Gastrocnemius medialis (tissue), 4 donors: Measurements from ENCODE around the gene RSU1. TPM values are rescaled to one million over a fixed set of nuclear protein-coding genes. Genes with fewer than 3 reads are reported as not detected.

Experiments used
- ATAC-seq, 2 donors: fragments of 150-250 bp; one replicate each; pipeline ENCODE4 v1.9.1; 2016
- DNase-seq, 2 donors: peaks; one replicate each; pipeline ENCODE4 v3.0.0-alpha.2; 2019
- H3K27ac ChIP-seq, 4 donors: fragments of 200-600 bp; sonication (generic); 1 replicate in 1 of 4; 2 replicates in 3 of 4; pipeline ENCODE4 v1.5.1; 2016 to 2018; ENCODE audit warnings: mild to moderate bottlenecking in 2 of 4, moderate library complexity in 1 of 4
- H3K27me3 ChIP-seq, 3 donors: fragments of 200-600 bp; sonication (generic) in 2 of 3; 1 replicate in 1 of 3; 2 replicates in 2 of 3; pipeline versions ENCODE4 v1.5.1 to v1.6.0; 2016 to 2019; ENCODE audit warnings: mild to moderate bottlenecking in 1 of 3, moderate library complexity in 1 of 3
- H3K36me3 ChIP-seq, 2 donors: fragments of 200-600 bp; sonication (generic) in 1 of 2; one replicate each; pipeline ENCODE4 v1.5.1; 2017 to 2018
- H3K4me1 ChIP-seq, 2 donors: fragments of 200-600 bp; sonication (generic) in 1 of 2; one replicate each; pipeline ENCODE4 v1.5.1; 2016 to 2017; ENCODE audit warnings: mild to moderate bottlenecking in 2 of 2
- H3K4me3 ChIP-seq, 4 donors: fragments of 200-600 bp; sonication (generic) in 3 of 4; 1 replicate in 1 of 4; 2 replicates in 3 of 4; pipeline ENCODE4 v1.5.1; 2016 to 2019; ENCODE audit warnings: mild to moderate bottlenecking in 2 of 4
- H3K9me3 ChIP-seq, 3 donors: fragments of 200-600 bp; sonication (generic) in 2 of 3; 1 replicate in 1 of 3; 2 replicates in 2 of 3; pipeline ENCODE4 v1.5.1; 2016 to 2019
- POLR2A ChIP-seq, 2 donors: fragments of 450-650 bp; IDR thresholded peaks; one replicate each; pipeline ENCODE4 v1.6.1; 2017; ENCODE audit warnings: antibody characterized with exemption in 2 of 2, mild to moderate bottlenecking in 2 of 2, moderate library complexity in 2 of 2
- in situ Hi-C, 4 donors: fragments of 200-750 bp; cut with MboI; loops; one replicate each; pipeline versions ENCODE4 v1.15.0 to v1.8.0; 2017; ENCODE audit warnings: low sequenced_read_pairs in 4 of 4
- intact Hi-C: fragments of 100-400 bp; cut with DNase I; formaldehyde crosslinking; loops from one replicate; pipeline ENCODE4 v1.15.1; 2023; ENCODE audit warnings: low total_unique reads
- total RNA-seq, 4 donors: library from RNA; depleted of rRNA; stranded (reverse); fragments of >200 nt; gene quantifications; one replicate each; pipeline versions ENCODE4 v1.1.0 to v1.2.3, GENCODE V29; 2016
- TF ChIP-seq, protein P1 (sequence below), 5 experiments: fragments of 450-650 bp in 3 of 5; fragments of 200-600 bp in 2 of 5; sonication (generic) in 2 of 5; IDR thresholded peaks in 4 of 5; conservative IDR thresholded peaks in 1 of 5; 1 replicate in 4 of 5; 2 replicates in 1 of 5; pipeline ENCODE4 v1.5.1; 2016 to 2019; ENCODE audit warnings: antibody characterized with exemption in 5 of 5, mild to moderate bottlenecking in 3 of 5, moderate library complexity in 3 of 5

RSU1 gene
- total RNA-seq, 4 donors from 2014 or later: 24.2 to 32.8 (median 26.1) TPM

DNA sequence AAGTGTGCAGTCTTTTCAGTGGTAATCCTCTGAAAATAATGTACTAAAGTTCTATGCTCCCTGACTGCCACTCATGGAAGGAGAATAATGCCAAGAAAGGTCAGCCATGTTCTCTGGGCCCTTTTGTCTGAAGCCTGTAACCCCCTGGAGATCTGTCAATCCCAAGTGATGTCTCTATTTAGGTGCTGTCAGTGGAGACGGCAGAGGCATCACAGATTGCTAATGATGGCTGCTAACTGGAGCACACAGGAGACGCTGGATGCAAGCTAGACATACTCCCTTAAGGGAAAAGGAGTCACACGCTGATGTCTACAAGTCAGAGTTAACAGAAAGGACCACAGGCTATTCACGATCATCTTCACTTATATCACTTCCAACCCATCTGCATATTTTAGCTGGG, 118.8 kb downstream of the RSU1 start:
- Histone ChIP-seq H3K4me1 (no peaks in the 10 kb centered on the region), H3K27ac (no peak overlapping the region), H3K4me3 (no peak overlapping the region), H3K27me3 (no peaks in the 10 kb centered on the region), H3K9me3 (no peaks in the 10 kb centered on the region), H3K36me3 (peaks cover 0 to 2% of the 10 kb centered on the region in 2 donors)
- intact Hi-C loops (no loop called here), in situ Hi-C loops (no loop called here)
- DNase-seq (no peak), ATAC-seq (no peak)
- TF ChIP-seq POLR2A (IDR thresholded peaks at IDR 0.05): no peak
- TF ChIP-seq, protein P1, sequence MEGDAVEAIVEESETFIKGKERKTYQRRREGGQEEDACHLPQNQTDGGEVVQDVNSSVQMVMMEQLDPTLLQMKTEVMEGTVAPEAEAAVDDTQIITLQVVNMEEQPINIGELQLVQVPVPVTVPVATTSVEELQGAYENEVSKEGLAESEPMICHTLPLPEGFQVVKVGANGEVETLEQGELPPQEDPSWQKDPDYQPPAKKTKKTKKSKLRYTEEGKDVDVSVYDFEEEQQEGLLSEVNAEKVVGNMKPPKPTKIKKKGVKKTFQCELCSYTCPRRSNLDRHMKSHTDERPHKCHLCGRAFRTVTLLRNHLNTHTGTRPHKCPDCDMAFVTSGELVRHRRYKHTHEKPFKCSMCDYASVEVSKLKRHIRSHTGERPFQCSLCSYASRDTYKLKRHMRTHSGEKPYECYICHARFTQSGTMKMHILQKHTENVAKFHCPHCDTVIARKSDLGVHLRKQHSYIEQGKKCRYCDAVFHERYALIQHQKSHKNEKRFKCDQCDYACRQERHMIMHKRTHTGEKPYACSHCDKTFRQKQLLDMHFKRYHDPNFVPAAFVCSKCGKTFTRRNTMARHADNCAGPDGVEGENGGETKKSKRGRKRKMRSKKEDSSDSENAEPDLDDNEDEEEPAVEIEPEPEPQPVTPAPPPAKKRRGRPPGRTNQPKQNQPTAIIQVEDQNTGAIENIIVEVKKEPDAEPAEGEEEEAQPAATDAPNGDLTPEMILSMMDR (IDR thresholded peaks at IDR 0.05 in 4 of 5, conservative IDR thresholded peaks at IDR 0.05 in 1 of 5): no peak

DNA sequence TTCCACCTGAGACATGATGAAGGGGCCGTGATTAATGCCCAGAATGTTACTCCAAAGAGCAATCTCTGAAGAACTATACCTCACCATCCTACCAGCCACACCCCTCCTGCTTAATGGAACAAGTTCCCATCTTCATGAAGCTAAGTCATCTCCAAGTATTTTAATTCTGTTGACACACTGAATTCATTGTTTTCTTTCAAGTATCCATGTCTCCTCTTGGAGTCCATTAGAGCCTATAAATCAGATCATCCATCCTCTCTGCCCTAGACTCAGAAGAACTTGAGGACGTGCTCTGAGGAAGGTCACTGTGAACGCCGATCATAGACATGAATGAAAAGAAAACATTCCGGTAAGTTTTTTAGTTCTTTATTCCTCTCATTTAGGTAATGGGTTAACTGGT, 126.8 kb downstream of the RSU1 start:
- DNase-seq: no peak
- ATAC-seq: no peak
- Histone ChIP-seq H3K27me3 (no peaks in the 10 kb centered on the region), H3K9me3 (no peaks in the 10 kb centered on the region), H3K36me3 (peaks cover 2 to 4% of the 10 kb centered on the region in 2 donors), H3K4me3 (no peak overlapping the region), H3K4me1 (no peaks in the 10 kb centered on the region), H3K27ac (no peak overlapping the region)
- TF ChIP-seq, protein P1 (IDR thresholded peaks at IDR 0.05 in 4 of 5, conservative IDR thresholded peaks at IDR 0.05 in 1 of 5): no peak
- TF ChIP-seq POLR2A (IDR thresholded peaks at IDR 0.05): no peak
- in situ Hi-C loops: no loop called here
- intact Hi-C loops: no loop called here

DNA sequence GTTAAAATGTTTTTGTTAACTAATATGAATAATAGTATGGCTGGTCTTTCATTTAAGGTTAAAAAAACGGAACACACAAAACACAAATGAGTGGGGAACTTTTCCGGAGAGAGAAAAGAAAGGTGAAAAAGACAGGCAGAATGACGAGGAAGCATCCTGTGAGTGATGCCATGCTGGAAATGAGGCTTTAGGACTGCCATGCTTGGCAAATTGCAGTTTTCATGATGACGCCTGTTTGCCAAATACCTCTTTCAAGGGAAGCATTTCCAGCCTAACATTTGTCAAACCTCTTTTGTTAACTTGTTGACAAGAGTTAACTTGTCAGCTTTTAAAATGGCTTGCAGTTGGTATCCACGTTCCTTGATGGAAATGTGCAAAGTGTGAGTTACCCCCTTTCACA, 127.5 kb downstream of the RSU1 start:
- H3K4me1 ChIP-seq: no peaks in the 10 kb centered on the region
- H3K9me3 ChIP-seq: no peaks in the 10 kb centered on the region
- DNase-seq (no peak), ATAC-seq (no peak)
- TF ChIP-seq, protein P1 (IDR thresholded peaks at IDR 0.05 in 4 of 5, conservative IDR thresholded peaks at IDR 0.05 in 1 of 5): no peak
- TF ChIP-seq POLR2A (IDR thresholded peaks at IDR 0.05): no peak
- intact Hi-C loops: no loop called here
- H3K36me3 ChIP-seq: peaks cover 2 to 4% of the 10 kb centered on the region in 2 donors
- in situ Hi-C loops: no loop called here
- H3K4me3 ChIP-seq: no peak overlapping the region
- H3K27me3 ChIP-seq: no peaks in the 10 kb centered on the region
- H3K27ac ChIP-seq: no peak overlapping the region

DNA sequence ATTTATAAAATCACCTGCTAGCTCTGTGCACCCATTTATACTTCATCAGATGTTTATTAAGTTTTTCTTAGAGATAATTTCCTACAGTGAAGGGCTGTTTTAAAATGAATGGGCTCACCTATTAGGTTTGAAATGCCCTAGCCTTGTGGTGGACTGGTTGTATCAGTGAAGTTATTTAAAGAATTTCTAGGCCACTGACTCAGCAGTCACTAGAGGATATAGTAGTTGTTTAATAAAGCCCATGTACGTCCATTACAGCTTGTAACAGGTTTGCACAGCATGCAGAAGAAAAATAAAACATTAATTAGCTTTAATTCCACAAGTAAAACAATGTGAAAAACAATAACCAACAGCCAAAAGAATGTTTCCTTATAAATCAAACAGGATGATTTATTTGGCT, 128.0 kb downstream of the RSU1 start:
- H3K4me3 ChIP-seq: no peak overlapping the region
- ATAC-seq: no peak
- no peak for DNase-seq
- in situ Hi-C loops (no loop called here), intact Hi-C loops (no loop called here)
- no peaks in the 10 kb centered on the region for H3K4me1 ChIP-seq
- H3K27me3 ChIP-seq: no peaks in the 10 kb centered on the region
- H3K36me3 ChIP-seq: peaks cover 2 to 4% of the 10 kb centered on the region in 2 donors
- H3K9me3 ChIP-seq: no peaks in the 10 kb centered on the region
- TF ChIP-seq POLR2A (IDR thresholded peaks at IDR 0.05): no peak
- TF ChIP-seq, protein P1 (IDR thresholded peaks at IDR 0.05 in 4 of 5, conservative IDR thresholded peaks at IDR 0.05 in 1 of 5): no peak
- H3K27ac ChIP-seq: no peak overlapping the region
